Measurements from ENCODE around the gene ANOS1. TPM values are rescaled to one million over a fixed set of nuclear protein-coding genes. Genes with fewer than 3 reads are reported as not detected.

The ANOS1 gene
- total RNA-seq, 1 experiment from 2014 or later: 54.9 TPM

DNA sequence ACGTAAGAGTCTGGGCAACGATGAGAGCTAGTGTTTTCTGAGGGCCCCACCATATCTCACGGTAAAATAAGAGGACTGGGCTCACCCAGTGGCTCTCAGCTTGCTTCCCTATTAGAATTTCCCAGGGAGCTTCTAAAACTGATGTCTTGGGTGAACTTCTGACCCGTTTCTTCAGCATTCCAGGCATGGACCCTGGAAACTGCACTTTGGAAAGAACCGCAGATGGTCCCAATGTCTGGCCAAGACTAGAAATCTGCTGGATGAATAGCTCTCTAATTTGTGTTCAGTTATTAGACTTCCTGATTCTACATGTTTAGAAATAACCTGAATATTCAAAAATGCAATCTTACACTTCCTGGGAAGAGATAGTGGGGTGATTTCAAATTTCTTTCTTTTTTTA lies 127.8 kb downstream of the ANOS1 start:
- Histone ChIP-seq H3K23me2 (ENCODE audit: insufficient read length, low read depth, low read length, poor library complexity, severe bottlenecking) (no peaks in the 10 kb centered on the region), H3K27ac (ENCODE audit: insufficient read length, low read depth, low read length) (no peak overlapping the region), H3K23ac (ENCODE audit: insufficient read length, low read depth, low read length) (no peak overlapping the region), H3K9ac (ENCODE audit: extremely low read depth, insufficient read length, low read length) (no peak overlapping the region), H3K4ac (ENCODE audit: low read depth, low read length) (no peak overlapping the region), H3K14ac (ENCODE audit: insufficient read depth, low read length) (no peak overlapping the region), H3K27me3 (ENCODE audit: insufficient read depth, low read length) (no peaks in the 10 kb centered on the region), H2BK15ac (ENCODE audit: low read depth, low read length) (no peak overlapping the region), H3K79me1 (ENCODE audit: insufficient read depth, low read depth, low read length, poor library complexity, severe bottlenecking) (peaks cover 3% of the 10 kb centered on the region), H2AK5ac (ENCODE audit: insufficient read length, low read length) (no peak overlapping the region), H3K56ac (ENCODE audit: insufficient read length, low read depth, low read length) (no peak overlapping the region), H3K18ac (ENCODE audit: insufficient read length, low read depth, low read length) (no peak overlapping the region), H2AFZ (ENCODE audit: low read length) (no peak overlapping the region), H3K9me3 (ENCODE audit: control insufficient read depth, low read depth, low read length) (no peaks in the 10 kb centered on the region), H2BK5ac (ENCODE audit: insufficient read length, low read length) (no peak overlapping the region), H3K4me2 (ENCODE audit: insufficient read depth, insufficient read length, low read length) (no peak overlapping the region), H4K91ac (ENCODE audit: insufficient read length, low read depth, low read length) (no peak overlapping the region), H2BK20ac (ENCODE audit: low read depth, low read length, poor library complexity, severe bottlenecking) (no peak overlapping the region), H4K20me1 (ENCODE audit: control insufficient read depth, insufficient read depth, insufficient read length) (no peaks in the 10 kb centered on the region), H4K8ac (replicated peaks; ENCODE audit: insufficient read length, low read depth, low read length) (no peak overlapping the region), H3T11ph (ENCODE audit: low read length) (no peak overlapping the region), H2BK120ac (ENCODE audit: low read depth, low read length, poor library complexity, severe bottlenecking) (no peak overlapping the region), H4K5ac (ENCODE audit: insufficient read length, low read depth, low read length) (no peak overlapping the region), H2BK12ac (ENCODE audit: insufficient read length, low read depth, low read length) (no peak overlapping the region), H3K4me1 (ENCODE audit: insufficient read depth, low read length) (no peaks in the 10 kb centered on the region; the same call in 1 of the 2 replicates), H3K79me2 (ENCODE audit: insufficient read depth, low read length) (peaks cover 3% of the 10 kb centered on the region; the same call in 1 of the 2 replicates)
- Mint-ChIP-seq H3K36me3 (ENCODE audit: insufficient read depth in 1 of 3, low read depth in 3 of 3) (peaks cover 4 to 25% (median 12%) of the 10 kb centered on the region in 3 experiments; a peak in 6 of 7 replicates), H3K27me3 (ENCODE audit: low read depth) (no peaks in the 10 kb centered on the region), H3K4me3 (no peak overlapping the region), H3K4me1 (peaks cover 3 to 6% of the 10 kb centered on the region in 2 experiments; a peak in 3 of 4 replicates), H3K27ac (no peak overlapping the region; a peak in 1 of 7 replicates), H3K9me3 (no peaks in the 10 kb centered on the region; a peak in 1 of 5 replicates)
- DNase-seq: no peak
- TF ChIP-seq, protein P1, sequence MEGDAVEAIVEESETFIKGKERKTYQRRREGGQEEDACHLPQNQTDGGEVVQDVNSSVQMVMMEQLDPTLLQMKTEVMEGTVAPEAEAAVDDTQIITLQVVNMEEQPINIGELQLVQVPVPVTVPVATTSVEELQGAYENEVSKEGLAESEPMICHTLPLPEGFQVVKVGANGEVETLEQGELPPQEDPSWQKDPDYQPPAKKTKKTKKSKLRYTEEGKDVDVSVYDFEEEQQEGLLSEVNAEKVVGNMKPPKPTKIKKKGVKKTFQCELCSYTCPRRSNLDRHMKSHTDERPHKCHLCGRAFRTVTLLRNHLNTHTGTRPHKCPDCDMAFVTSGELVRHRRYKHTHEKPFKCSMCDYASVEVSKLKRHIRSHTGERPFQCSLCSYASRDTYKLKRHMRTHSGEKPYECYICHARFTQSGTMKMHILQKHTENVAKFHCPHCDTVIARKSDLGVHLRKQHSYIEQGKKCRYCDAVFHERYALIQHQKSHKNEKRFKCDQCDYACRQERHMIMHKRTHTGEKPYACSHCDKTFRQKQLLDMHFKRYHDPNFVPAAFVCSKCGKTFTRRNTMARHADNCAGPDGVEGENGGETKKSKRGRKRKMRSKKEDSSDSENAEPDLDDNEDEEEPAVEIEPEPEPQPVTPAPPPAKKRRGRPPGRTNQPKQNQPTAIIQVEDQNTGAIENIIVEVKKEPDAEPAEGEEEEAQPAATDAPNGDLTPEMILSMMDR (conservative IDR thresholded peaks at IDR 0.05): no peak
- WGBS (ENCODE audit: extremely low coverage, insufficient read length, low lambda C conversion rate): no CpG with 5 or more reads among the region's 5 CpGs
